22Rv1 (cell line): ENCODE data around the gene ARAP1.

Experiments
- ZFX ChIP-seq: fragments of 450-650 bp; IDR thresholded peaks from 2 replicates; pipeline ENCODE4 v1.6.1; 2017; ENCODE audit warnings: antibody characterized with exemption, borderline replicate concordance
- TF ChIP-seq, protein P1 (sequence below): fragments of 450-650 bp; IDR thresholded peaks from 2 replicates; pipeline ENCODE4 v1.5.1; 2017; ENCODE audit warnings: mild to moderate bottlenecking

DNA sequence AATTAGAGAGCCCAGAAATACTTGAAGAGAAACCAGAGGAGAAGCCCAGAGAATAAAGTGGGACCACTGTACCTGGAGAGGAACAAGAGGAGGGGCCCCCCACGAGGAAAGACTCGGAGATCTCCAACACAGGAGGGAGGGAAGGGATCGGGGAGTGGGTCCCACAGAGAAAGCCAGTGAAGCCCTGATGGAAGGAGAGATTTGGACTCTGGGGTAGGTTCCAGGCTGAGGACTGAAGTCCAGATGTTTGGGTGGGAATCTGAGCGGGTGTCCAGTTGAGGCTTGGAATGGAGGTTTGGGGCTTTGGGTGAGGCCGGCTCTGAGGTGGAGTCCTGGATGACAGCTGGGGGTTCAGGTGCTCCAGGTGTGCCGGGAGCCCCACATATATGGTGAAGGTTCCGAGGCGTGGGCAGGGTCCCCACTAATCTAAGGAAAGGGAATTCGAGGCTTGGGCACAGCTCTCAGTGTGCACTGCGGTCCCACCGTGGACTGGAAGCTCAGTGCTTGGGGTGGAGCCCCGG lies 110.6 kb downstream of the ARAP1 start:
- no peak for TF ChIP-seq ZFX
- TF ChIP-seq, protein P1, sequence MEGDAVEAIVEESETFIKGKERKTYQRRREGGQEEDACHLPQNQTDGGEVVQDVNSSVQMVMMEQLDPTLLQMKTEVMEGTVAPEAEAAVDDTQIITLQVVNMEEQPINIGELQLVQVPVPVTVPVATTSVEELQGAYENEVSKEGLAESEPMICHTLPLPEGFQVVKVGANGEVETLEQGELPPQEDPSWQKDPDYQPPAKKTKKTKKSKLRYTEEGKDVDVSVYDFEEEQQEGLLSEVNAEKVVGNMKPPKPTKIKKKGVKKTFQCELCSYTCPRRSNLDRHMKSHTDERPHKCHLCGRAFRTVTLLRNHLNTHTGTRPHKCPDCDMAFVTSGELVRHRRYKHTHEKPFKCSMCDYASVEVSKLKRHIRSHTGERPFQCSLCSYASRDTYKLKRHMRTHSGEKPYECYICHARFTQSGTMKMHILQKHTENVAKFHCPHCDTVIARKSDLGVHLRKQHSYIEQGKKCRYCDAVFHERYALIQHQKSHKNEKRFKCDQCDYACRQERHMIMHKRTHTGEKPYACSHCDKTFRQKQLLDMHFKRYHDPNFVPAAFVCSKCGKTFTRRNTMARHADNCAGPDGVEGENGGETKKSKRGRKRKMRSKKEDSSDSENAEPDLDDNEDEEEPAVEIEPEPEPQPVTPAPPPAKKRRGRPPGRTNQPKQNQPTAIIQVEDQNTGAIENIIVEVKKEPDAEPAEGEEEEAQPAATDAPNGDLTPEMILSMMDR: no peak
